NT2/D1 (cell line): ENCODE measurements around the gene CABS1.

ENCODE experiments used
- YY1 ChIP-seq: IDR thresholded peaks from 2 replicates; pipeline ENCODE4 v1.6.1; 2011; ENCODE audit not compliant: insufficient read length, insufficient read depth
- ZNF274 ChIP-seq: IDR thresholded peaks from 2 replicates; pipeline ENCODE4 v1.6.1; 2011; ENCODE audit warnings: mild to moderate bottlenecking, low read depth, low read length

DNA sequence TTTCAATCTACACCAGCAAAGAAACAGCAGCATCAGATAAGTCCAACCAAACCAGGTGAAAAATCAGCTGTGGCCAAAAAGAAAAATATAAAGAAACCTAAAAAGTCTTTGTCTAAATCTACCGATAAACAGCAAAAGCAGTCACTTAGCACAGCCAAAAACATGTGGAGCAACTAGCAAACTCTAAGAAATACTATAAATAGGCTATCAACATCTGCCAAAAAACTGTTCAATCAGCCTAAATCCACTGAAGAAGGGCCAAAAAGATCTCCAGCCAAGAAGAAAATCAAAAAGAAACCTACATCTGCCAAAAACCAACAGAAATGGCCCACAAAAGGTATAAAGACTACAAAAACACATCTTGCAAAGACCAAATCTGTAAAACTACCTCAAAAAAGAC is 36.7 kb upstream of the CABS1 start:
- TF ChIP-seq YY1 = no peak
- TF ChIP-seq ZNF274 = no peak
